ENCODE data around the gene P3H2. TPM values are rescaled to one million over a fixed set of nuclear protein-coding genes. Genes with fewer than 3 reads are reported as not detected.

Gene P3H2
- total RNA-seq, 4 donors from 2014 or later: 0.70 to 23.1 (median 7.5) TPM

DNA sequence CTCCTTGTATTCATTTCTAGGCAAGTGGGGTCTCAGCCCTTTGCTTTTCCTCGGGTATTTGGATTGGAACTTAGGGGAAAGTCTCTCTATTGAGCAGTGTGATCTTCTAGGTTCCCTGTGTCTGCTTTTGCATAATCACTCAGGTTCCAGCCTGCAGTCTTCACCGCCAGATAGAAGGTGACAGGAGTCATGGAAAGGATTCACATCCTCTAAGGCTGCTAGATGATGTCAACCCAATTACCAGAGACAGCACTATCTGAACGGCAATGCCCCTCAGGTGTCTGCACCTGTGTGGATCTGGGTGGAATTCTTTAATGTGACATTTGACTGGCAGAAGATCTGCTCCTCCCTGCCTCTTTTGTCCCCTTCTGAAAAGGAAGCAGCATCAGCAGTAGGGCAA, 177.7 kb downstream of the P3H2 start:
- H3K36me3 ChIP-seq: no peaks in the 10 kb centered on the region
- TF ChIP-seq POLR2A (IDR thresholded peaks at IDR 0.05): no peak
- TF ChIP-seq, protein P1, sequence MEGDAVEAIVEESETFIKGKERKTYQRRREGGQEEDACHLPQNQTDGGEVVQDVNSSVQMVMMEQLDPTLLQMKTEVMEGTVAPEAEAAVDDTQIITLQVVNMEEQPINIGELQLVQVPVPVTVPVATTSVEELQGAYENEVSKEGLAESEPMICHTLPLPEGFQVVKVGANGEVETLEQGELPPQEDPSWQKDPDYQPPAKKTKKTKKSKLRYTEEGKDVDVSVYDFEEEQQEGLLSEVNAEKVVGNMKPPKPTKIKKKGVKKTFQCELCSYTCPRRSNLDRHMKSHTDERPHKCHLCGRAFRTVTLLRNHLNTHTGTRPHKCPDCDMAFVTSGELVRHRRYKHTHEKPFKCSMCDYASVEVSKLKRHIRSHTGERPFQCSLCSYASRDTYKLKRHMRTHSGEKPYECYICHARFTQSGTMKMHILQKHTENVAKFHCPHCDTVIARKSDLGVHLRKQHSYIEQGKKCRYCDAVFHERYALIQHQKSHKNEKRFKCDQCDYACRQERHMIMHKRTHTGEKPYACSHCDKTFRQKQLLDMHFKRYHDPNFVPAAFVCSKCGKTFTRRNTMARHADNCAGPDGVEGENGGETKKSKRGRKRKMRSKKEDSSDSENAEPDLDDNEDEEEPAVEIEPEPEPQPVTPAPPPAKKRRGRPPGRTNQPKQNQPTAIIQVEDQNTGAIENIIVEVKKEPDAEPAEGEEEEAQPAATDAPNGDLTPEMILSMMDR (IDR thresholded peaks at IDR 0.05): no peak
- no peak for DNase-seq
- no peak overlapping the region for H3K27ac ChIP-seq
- no peaks in the 10 kb centered on the region for H3K9me3 ChIP-seq
- H3K27me3 ChIP-seq: no peaks in the 10 kb centered on the region
- peaks cover 0 to 3% (median 0%) of the 10 kb centered on the region in 4 donors for H3K4me1 ChIP-seq
- no peak overlapping the region for H3K4me3 ChIP-seq

DNA sequence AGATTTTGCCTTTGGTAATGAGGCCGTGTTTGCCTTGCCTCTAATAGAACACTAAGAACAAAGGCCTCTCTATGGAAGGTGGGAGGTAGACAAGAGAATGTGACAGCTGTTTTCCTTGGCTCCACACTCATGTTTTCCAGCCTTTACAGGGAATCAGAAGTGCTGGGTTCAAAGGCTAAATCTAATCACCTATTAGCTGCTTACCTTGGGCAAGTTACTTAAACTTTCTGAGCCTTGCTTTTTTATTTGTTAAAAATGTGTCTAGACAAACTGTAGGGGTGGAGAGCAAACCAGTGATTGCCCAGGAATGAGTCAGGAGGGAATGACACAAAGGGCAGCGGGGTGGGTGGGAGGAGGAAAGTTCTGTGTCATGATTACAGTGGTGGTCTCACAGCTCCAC, 179.0 kb downstream of the P3H2 start:
- Histone ChIP-seq H3K36me3 (no peaks in the 10 kb centered on the region), H3K9me3 (no peaks in the 10 kb centered on the region), H3K4me3 (no peak overlapping the region), H3K27ac (peak overlapping the region in 1 of 4 donors; percentile 15), H3K27me3 (no peaks in the 10 kb centered on the region), H3K4me1 (peaks cover 0 to 3% (median 0%) of the 10 kb centered on the region in 4 donors)
- DNase-seq: no peak
- TF ChIP-seq POLR2A (IDR thresholded peaks at IDR 0.05): no peak
- TF ChIP-seq, protein P1 (IDR thresholded peaks at IDR 0.05): no peak

DNA sequence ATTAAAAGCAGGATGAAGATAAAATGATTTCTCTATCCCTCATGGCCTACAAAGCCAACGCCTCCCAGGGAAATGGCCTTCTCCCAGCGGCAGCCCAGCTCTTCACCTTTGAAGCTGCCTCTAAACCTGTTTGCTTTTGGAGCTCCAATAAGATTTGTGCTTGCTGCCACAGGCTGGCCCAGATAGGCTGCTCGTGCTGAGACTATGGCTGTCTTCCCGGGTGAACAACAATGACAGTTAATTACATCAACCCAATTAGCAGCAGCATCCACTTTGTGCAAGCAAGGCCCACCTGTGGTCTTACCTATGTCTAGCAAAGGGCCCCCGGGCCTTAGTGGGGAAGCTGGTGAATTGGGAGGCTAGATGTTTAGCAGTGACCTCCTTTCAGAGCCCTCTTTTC, 179.6 kb downstream of the P3H2 start:
- peak overlapping the region in 1 of 4 donors; percentile 15 for H3K27ac ChIP-seq
- H3K4me1 ChIP-seq: peaks cover 0 to 3% (median 0%) of the 10 kb centered on the region in 4 donors
- H3K27me3 ChIP-seq: no peaks in the 10 kb centered on the region
- DNase-seq: no peak
- TF ChIP-seq POLR2A (IDR thresholded peaks at IDR 0.05): no peak
- H3K9me3 ChIP-seq: no peaks in the 10 kb centered on the region
- no peak overlapping the region for H3K4me3 ChIP-seq
- H3K36me3 ChIP-seq: no peaks in the 10 kb centered on the region

DNA sequence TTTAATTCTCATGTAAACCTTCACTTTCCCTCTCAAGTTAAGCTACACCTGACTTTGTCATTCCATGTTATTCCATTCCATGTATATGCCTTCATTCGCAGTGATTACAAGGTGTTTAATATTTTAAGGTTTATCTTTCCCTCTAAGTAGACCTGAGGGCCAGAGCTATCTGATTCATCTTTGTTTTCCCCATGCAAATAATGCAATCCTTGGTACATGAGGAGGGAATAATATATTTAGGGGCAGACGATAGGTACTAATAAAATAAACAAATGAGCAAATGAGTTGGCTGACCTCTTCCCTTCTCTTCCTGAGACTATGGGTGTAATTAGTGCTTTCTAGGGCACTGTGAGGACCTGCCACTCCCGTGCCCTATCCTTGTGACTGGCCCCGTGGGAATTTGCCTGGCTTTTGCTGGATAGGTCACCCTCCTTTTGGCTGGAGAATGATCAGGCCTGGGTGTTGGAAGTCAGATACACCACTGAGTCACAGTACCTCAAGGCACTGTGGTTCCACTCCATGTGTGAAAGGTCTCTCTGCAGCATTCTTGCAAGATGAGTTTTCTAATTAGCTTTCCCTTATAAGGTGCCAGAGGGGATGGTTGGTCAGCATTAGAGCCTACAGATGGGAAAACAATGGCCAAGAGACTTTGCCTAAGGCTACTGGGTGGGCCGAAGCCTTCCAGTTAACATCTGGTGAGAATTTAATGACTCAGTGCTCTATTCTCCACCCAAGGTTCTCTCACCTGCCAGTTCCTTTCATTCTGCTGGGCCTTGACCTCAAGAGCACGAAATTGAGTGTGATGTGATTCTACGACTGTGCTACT, 183.2 kb downstream of the P3H2 start:
- DNase-seq: no peak
- Histone ChIP-seq H3K36me3 (no peaks in the 10 kb centered on the region), H3K27ac (no peak overlapping the region), H3K4me1 (peaks cover 0 to 3% (median 0%) of the 10 kb centered on the region in 4 donors), H3K27me3 (no peaks in the 10 kb centered on the region), H3K9me3 (no peaks in the 10 kb centered on the region), H3K4me3 (no peak overlapping the region)
- TF ChIP-seq, protein P1 (IDR thresholded peaks at IDR 0.05): no peak
- TF ChIP-seq POLR2A (IDR thresholded peaks at IDR 0.05): no peak

DNA sequence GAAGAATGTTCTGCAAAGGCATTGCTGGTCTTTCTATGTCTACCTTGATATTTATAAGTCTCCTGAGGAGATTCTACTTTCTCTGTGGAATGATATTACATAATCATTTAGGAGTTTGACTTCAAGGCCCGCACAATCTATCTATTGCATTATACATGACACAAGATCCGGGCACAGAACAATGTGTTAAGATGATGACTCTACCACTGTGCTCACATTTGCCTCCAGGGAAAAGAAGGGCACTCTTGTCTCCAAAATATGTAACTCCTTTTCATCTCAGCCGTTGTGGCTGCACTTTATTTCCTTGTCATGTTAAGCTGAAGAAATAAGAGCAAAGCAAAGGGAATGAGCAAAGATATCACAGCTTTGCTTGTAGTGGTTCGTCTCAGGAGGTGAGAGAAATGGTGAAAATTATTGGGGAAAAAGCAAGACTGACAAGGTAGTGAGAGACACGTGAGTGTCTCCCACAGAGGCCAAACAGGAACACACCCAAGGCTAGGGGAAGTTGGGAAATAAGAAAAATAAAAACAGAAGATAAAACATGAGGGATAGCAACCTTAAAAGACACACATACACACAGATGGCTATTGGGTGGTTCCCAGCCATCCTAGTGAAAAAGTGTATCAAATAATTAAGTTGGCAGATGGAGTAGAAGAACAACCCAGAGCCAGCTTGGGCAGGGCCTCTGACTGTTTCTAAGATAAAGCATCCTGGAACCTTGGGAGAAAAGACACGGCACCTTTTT, 184.3 kb downstream of the P3H2 start:
- Histone ChIP-seq H3K9me3 (no peaks in the 10 kb centered on the region), H3K36me3 (no peaks in the 10 kb centered on the region), H3K4me1 (no peaks in the 10 kb centered on the region), H3K4me3 (no peak overlapping the region), H3K27ac (no peak overlapping the region), H3K27me3 (no peaks in the 10 kb centered on the region)
- no peak for TF ChIP-seq POLR2A (IDR thresholded peaks at IDR 0.05)
- TF ChIP-seq, protein P1 (IDR thresholded peaks at IDR 0.05): no peak
- DNase-seq: no peak
